Adrenal gland (tissue), 5 donors: Measurements from ENCODE around the gene SLC22A13.

Experiments
- CTCF ChIP-seq, 6 experiments: fragments of 450-650 bp in 4 of 6; fragments of 200-600 bp in 2 of 6; sonication (generic) in 1 of 6; IDR thresholded peaks; 1 replicate in 5 of 6; 2 replicates in 1 of 6; pipeline versions ENCODE4 v1.5.1 to v1.8.0; 2016 to 2021; ENCODE audit warnings: antibody characterized with exemption in 6 of 6, mild to moderate bottlenecking in 2 of 6, moderate library complexity in 1 of 6
- POLR2A ChIP-seq, 2 donors: fragments of 450-650 bp; IDR thresholded peaks; one replicate each; pipeline ENCODE4 v1.6.1; 2017; ENCODE audit warnings: antibody characterized with exemption in 2 of 2, mild to moderate bottlenecking in 2 of 2, moderate library complexity in 1 of 2
- donor health status: DM: no; HTN: no; CAD: no.

DNA sequence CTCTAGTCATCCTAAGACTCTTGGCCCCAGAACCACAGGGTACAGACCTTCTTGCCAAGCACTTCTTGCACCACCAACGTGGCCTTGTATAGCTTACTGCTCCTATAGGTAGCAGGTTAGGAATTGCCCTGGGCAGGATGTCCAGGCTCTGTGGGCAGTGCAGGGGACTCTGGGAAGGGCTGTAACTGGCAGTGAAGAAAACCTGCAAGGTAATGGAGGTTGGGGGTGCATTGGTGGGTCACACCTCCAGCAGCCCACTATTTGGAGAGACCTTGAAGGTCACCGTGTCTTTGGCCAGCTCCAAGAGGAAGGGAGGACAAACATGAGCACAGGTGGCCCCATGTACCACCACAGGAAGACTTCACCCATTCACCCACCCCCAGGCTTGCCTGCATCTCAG, 59.6 kb downstream of the SLC22A13 start:
- TF ChIP-seq CTCF (IDR thresholded peaks at IDR 0.05) (no peak), POLR2A (IDR thresholded peaks at IDR 0.05) (no peak)
